ENCODE results near the gene SNF8. TPM values are rescaled to one million over a fixed set of nuclear protein-coding genes. Genes with fewer than 3 reads are reported as not detected.

Gene SNF8
- total RNA-seq, 2 donors from 2014 or later: 118 to 121 TPM

- Histone ChIP-seq H3K36me3 (no peaks in the 10 kb centered on the region), H3K27me3 (replicated peaks; ENCODE audit: insufficient read depth) (peaks cover 20% of the 10 kb centered on the region), H3K4me3 (no peak overlapping the region), H3K4me1 (ENCODE audit: control insufficient read depth in 1 of 2, low read depth in 2 of 2) (no peaks in the 10 kb centered on the region), H3K9me3 (no peaks in the 10 kb centered on the region), H3K27ac (no peak overlapping the region)
- no peak for TF ChIP-seq CTCF (IDR thresholded peaks at IDR 0.05)
- DNase-seq (ENCODE audit: low spot score): no peak
- no peak for ATAC-seq (ENCODE audit: insufficient number of reproducible peaks, low FRiP score, low read depth)
Measured at GRCh38 chr17:48989100-48989499, 44.5 kb upstream of the SNF8 start.

- Histone ChIP-seq H3K4me1 (ENCODE audit: control insufficient read depth in 1 of 2, low read depth in 2 of 2) (no peaks in the 10 kb centered on the region), H3K9me3 (peaks cover 7% of the 10 kb centered on the region), H3K27ac (no peak overlapping the region), H3K4me3 (no peak overlapping the region), H3K27me3 (replicated peaks; ENCODE audit: insufficient read depth) (no peaks in the 10 kb centered on the region), H3K36me3 (no peaks in the 10 kb centered on the region)
- DNase-seq (ENCODE audit: low spot score): no peak
- ATAC-seq (ENCODE audit: insufficient number of reproducible peaks, low FRiP score, low read depth): no peak
- no peak for TF ChIP-seq CTCF (IDR thresholded peaks at IDR 0.05)
Measured at GRCh38 chr17:48985436-48986245, 41.0 kb upstream of the SNF8 start.

GRCh38 chr17:48981927-48982539 lies 37.4 kb upstream of the SNF8 start:
- ATAC-seq (ENCODE audit: insufficient number of reproducible peaks, low FRiP score, low read depth) (no peak), DNase-seq (ENCODE audit: low spot score) (no peak)
- no peak for TF ChIP-seq CTCF (IDR thresholded peaks at IDR 0.05)
- Histone ChIP-seq H3K27ac (no peak overlapping the region), H3K9me3 (peaks cover 7% of the 10 kb centered on the region), H3K4me1 (ENCODE audit: control insufficient read depth in 1 of 2, low read depth in 2 of 2) (no peaks in the 10 kb centered on the region), H3K27me3 (replicated peaks; ENCODE audit: insufficient read depth) (no peaks in the 10 kb centered on the region), H3K4me3 (no peak overlapping the region), H3K36me3 (no peaks in the 10 kb centered on the region)

- Histone ChIP-seq H3K36me3 (no peaks in the 10 kb centered on the region), H3K27ac (no peak overlapping the region), H3K4me1 (ENCODE audit: control insufficient read depth in 1 of 2, low read depth in 2 of 2) (peaks cover 8 to 15% of the 10 kb centered on the region in 2 donors), H3K9me3 (no peaks in the 10 kb centered on the region), H3K27me3 (replicated peaks; ENCODE audit: insufficient read depth) (no peaks in the 10 kb centered on the region), H3K4me3 (no peak overlapping the region)
- ATAC-seq (ENCODE audit: insufficient number of reproducible peaks, low FRiP score, low read depth): no peak
- no peak for TF ChIP-seq CTCF (IDR thresholded peaks at IDR 0.05)
- DNase-seq (ENCODE audit: low spot score): no peak
Measured at GRCh38 chr17:48973806-48974205, 29.2 kb upstream of the SNF8 start.

- Histone ChIP-seq H3K27me3 (replicated peaks; ENCODE audit: insufficient read depth) (no peaks in the 10 kb centered on the region), H3K36me3 (no peaks in the 10 kb centered on the region), H3K4me1 (ENCODE audit: control insufficient read depth in 1 of 2, low read depth in 2 of 2) (peaks cover 8 to 15% of the 10 kb centered on the region in 2 donors), H3K4me3 (no peak overlapping the region), H3K9me3 (no peaks in the 10 kb centered on the region), H3K27ac (no peak overlapping the region)
- no peak for ATAC-seq (ENCODE audit: insufficient number of reproducible peaks, low FRiP score, low read depth)
- no peak for TF ChIP-seq CTCF (IDR thresholded peaks at IDR 0.05)
- DNase-seq (ENCODE audit: low spot score): no peak
Measured at GRCh38 chr17:48972749-48973097, 28.1 kb upstream of the SNF8 start.

All from thoracic aorta (tissue), 2 donors.